Mucosa of descending colon (tissue), 3 donors: ENCODE results near the gene HEG1. TPM values are rescaled to one million over a fixed set of nuclear protein-coding genes. Genes with fewer than 3 reads are reported as not detected.

Source experiments
- ATAC-seq: fragments of 200-7000 bp; cut with Tn5 transposase; one replicate; pipeline ENCODE4 v1.9.1; 2020; ENCODE audit warnings: mild to moderate bottlenecking, moderate library complexity
- DNase-seq, 3 donors: peaks; one replicate each; pipeline ENCODE4 v3.0.0-alpha.2; 2020
- H3K36me3 ChIP-seq: fragments of 200-600 bp; one replicate; pipeline ENCODE4 v1.8.0; 2021; ENCODE audit warnings: low read depth, mild to moderate bottlenecking
- H3K4me1 ChIP-seq: fragments of 200-600 bp; one replicate; pipeline ENCODE4 v1.8.0; 2021; ENCODE audit warnings: low read depth, mild to moderate bottlenecking
- H3K4me3 ChIP-seq: fragments of 200-600 bp; one replicate; pipeline ENCODE4 v1.8.0; 2021; ENCODE audit warnings: mild to moderate bottlenecking
- H3K9me3 ChIP-seq: fragments of 200-600 bp; one replicate; pipeline ENCODE4 v1.8.0; 2021; ENCODE audit warnings: mild to moderate bottlenecking
- intact Hi-C, 2 donors: fragments of 100-400 bp; cut with DNase I in 1 of 2; cut with micrococcal nuclease in 1 of 2; formaldehyde crosslinking; loops; one replicate each; pipeline versions ENCODE4 v1.11.0 to v1.11.1; 2022; cut with DNase I, micrococcal nuclease
- total RNA-seq, 3 donors: library from RNA; stranded (reverse); fragmentation: NEBNext Ultra II Directional in 2 of 3; extraction: Animal tissue kit (Norgen Biotek cat#: 25700) in 2 of 3; gene quantifications; one replicate each; pipeline versions ENCODE4 v1.2.1 to v1.2.4, GENCODE V29; 2021 to 2023
- TF ChIP-seq, protein P1 (sequence below): fragments of 200-600 bp; IDR thresholded peaks from one replicate; pipeline ENCODE4 v1.8.0; 2022; ENCODE audit warnings: antibody characterized with exemption, mild to moderate bottlenecking
- donor health status: DM: no; HTN: no; CAD: no; lungs with moderate emphysema.
- donor health status: DM: no; HTN: no; CAD: no.
- donor health status: DM: no; HTN: yes; CAD: no.

Gene HEG1
- total RNA-seq, 3 donors from 2014 or later = 7.4 to 45.3 (median 15.0) TPM

GRCh38 chr3:124966521-124967445, 89.0 kb downstream of the HEG1 start:
- ATAC-seq = no peak
- Histone ChIP-seq H3K9me3 (no peaks in the 10 kb centered on the region), H3K36me3 (no peaks in the 10 kb centered on the region), H3K4me1 (peaks cover 39% of the 10 kb centered on the region), H3K4me3 (no peak overlapping the region)
- TF ChIP-seq, protein P1, sequence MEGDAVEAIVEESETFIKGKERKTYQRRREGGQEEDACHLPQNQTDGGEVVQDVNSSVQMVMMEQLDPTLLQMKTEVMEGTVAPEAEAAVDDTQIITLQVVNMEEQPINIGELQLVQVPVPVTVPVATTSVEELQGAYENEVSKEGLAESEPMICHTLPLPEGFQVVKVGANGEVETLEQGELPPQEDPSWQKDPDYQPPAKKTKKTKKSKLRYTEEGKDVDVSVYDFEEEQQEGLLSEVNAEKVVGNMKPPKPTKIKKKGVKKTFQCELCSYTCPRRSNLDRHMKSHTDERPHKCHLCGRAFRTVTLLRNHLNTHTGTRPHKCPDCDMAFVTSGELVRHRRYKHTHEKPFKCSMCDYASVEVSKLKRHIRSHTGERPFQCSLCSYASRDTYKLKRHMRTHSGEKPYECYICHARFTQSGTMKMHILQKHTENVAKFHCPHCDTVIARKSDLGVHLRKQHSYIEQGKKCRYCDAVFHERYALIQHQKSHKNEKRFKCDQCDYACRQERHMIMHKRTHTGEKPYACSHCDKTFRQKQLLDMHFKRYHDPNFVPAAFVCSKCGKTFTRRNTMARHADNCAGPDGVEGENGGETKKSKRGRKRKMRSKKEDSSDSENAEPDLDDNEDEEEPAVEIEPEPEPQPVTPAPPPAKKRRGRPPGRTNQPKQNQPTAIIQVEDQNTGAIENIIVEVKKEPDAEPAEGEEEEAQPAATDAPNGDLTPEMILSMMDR = no peak
- no peak for DNase-seq
- intact Hi-C loops = no loop called here

- DNase-seq (no peak), ATAC-seq (no peak)
- H3K4me3 ChIP-seq = no peak overlapping the region
- intact Hi-C loops = no loop called here
- H3K9me3 ChIP-seq = no peaks in the 10 kb centered on the region
- no peaks in the 10 kb centered on the region for H3K36me3 ChIP-seq
- peaks cover 31% of the 10 kb centered on the region for H3K4me1 ChIP-seq
- TF ChIP-seq, protein P1 = no peak
Measured at GRCh38 chr3:124965413-124965812, 90.4 kb downstream of the HEG1 start.

GRCh38 chr3:124964387-124964786, 91.4 kb downstream of the HEG1 start:
- no peaks in the 10 kb centered on the region for H3K36me3 ChIP-seq
- ATAC-seq = no peak
- TF ChIP-seq, protein P1 = no peak
- no peak for DNase-seq
- intact Hi-C loops = no loop called here
- H3K9me3 ChIP-seq = no peaks in the 10 kb centered on the region
- H3K4me3 ChIP-seq = no peak overlapping the region
- peaks cover 23% of the 10 kb centered on the region for H3K4me1 ChIP-seq

DNA sequence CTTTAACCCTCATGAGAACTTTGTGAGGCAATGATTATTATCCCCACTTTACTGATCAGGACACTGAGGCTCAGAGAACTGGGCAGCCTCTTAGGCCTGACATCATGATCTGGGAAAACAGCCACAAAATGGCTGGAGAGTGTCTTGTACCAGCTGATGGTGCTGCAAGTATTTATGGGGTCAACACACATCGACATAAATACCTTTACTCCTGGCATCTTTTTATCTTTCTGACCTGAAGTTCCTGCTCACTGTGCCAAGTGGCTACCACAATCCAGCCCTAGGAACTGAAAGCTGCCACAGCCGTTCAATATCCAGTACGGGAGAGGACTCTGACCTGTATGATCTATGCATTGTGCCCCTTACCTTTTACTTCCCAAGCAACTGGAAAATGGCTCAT, 92.0 kb downstream of the HEG1 start:
- no peak overlapping the region for H3K4me3 ChIP-seq
- peaks cover 22% of the 10 kb centered on the region for H3K4me1 ChIP-seq
- peak in 1 of 3 donors; percentile 59 for DNase-seq
- H3K36me3 ChIP-seq = no peaks in the 10 kb centered on the region
- peak; percentile 81 for ATAC-seq
- TF ChIP-seq, protein P1 = no peak
- no peaks in the 10 kb centered on the region for H3K9me3 ChIP-seq
- intact Hi-C loops = no loop called here

GRCh38 chr3:124962403-124962940, 93.3 kb downstream of the HEG1 start:
- Histone ChIP-seq H3K4me3 (no peak overlapping the region), H3K9me3 (no peaks in the 10 kb centered on the region), H3K36me3 (no peaks in the 10 kb centered on the region), H3K4me1 (peaks cover 22% of the 10 kb centered on the region)
- DNase-seq (no peak), ATAC-seq (peak; percentile 23)
- TF ChIP-seq, protein P1 = no peak
- intact Hi-C loops = no loop called here
